Measurements from ENCODE around the gene GPR84. TPM values are rescaled to one million over a fixed set of nuclear protein-coding genes. Genes with fewer than 3 reads are reported as not detected.

Gene GPR84
- total and polyA plus RNA-seq, 9 of the 15 experiments (the other 6 are each of a cell fraction or from before 2014, with no cell fraction given), result 0.07 to 0.18 (median 0.11) TPM; not detected in 5

GRCh38 chr12:54333420-54334034 is 30.8 kb downstream of the GPR84 start:
- FAIRE-seq (no peak), ATAC-seq (no peak), DNase-seq (ENCODE audit: extremely low read depth in 1 of 4, low spot score in 3 of 4) (no peak)
- H3K4me1 ChIP-seq (replicated peaks in 1 of 2; ENCODE audit: control insufficient read depth in 2 of 2, insufficient read depth in 2 of 2, low read length in 2 of 2), result peaks cover 35% of the 10 kb centered on the region in 2 experiments; a peak in 4 of 5 replicates
- no peaks in the 10 kb centered on the region for H3K9me1 ChIP-seq (ENCODE audit: control insufficient read depth, insufficient read depth, low read length)
- no peak overlapping the region for H2AFZ ChIP-seq (ENCODE audit: low read depth, low read length)
- H3K4me2 ChIP-seq (ENCODE audit: insufficient read depth, low read length), result no peak overlapping the region
- ChIA-PET CTCF (ENCODE audit: low intra/inter-chr PET ratio) (no interaction called here), POLR2A (interaction anchor here (0.6 to 8.4 kb wide), 12 partner anchors 8 to 112 kb away, joined by 3 to 103 read pairs (median 4); partner anchors contain the start of genes CBX5, COPZ1 and HNRNPA1)
- peaks cover 41% of the 10 kb centered on the region for H3K36me3 ChIP-seq (ENCODE audit: control insufficient read depth, insufficient read depth, low read length)
- in situ Hi-C loops (cut with MboI), result no loop called here
- no TSS peak for BruUV-seq (replicated peaks)
- H3K27me3 ChIP-seq (ENCODE audit: control insufficient read depth in 2 of 2, insufficient read depth in 2 of 2, low read length in 2 of 2), result no peaks in the 10 kb centered on the region
- no peak for TF ChIP-seq JUND (IDR thresholded peaks at IDR 0.05; ENCODE audit: borderline replicate concordance, low read depth, low read length)
- no peak for TF ChIP-seq JUND (tag; IDR thresholded peaks at IDR 0.05; ENCODE audit: borderline replicate concordance, low read depth, low read length)
- peak; percentile 71 for TF ChIP-seq ZNF121 (CRISPR knock-in tag; conservative IDR thresholded peaks at IDR 0.05)
- no peak for TF ChIP-seq TCF3 (CRISPR knock-in tag; IDR thresholded peaks at IDR 0.05)
- no peak overlapping the region for H3K9ac ChIP-seq (ENCODE audit: insufficient read depth in 1 of 2, low read depth in 2 of 2, low read length in 2 of 2)
- H3K27ac ChIP-seq (ENCODE audit: extremely low read depth, low read depth, low read length), result no peak overlapping the region
- intact Hi-C loops (cut with micrococcal nuclease), result no loop called here
- H3K79me2 ChIP-seq (ENCODE audit: control insufficient read depth, insufficient read depth, low read length), result peaks cover 91% of the 10 kb centered on the region
- WGBS (ENCODE audit: insufficient coverage, low coverage, missing lambda C conversion rate), result 76% methylated on average over 4 of the region's 4 CpGs
- H3K9me3 ChIP-seq (replicated peaks; ENCODE audit: control insufficient read depth, insufficient read depth, low read depth, low read length), result no peaks in the 10 kb centered on the region
- no peak overlapping the region for H3K4me3 ChIP-seq
- H4K20me1 ChIP-seq (replicated peaks; ENCODE audit: control insufficient read depth, insufficient read depth, low read length), result no peaks in the 10 kb centered on the region; the same call in 1 of the 2 replicates

- FAIRE-seq (no peak), ATAC-seq (no peak), DNase-seq (ENCODE audit: extremely low read depth in 1 of 4, low spot score in 3 of 4) (no peak)
- Histone ChIP-seq H3K4me1 (replicated peaks in 1 of 2; ENCODE audit: control insufficient read depth in 2 of 2, insufficient read depth in 2 of 2, low read length in 2 of 2) (peaks cover 33 to 41% of the 10 kb centered on the region in 2 experiments; a peak in 4 of 5 replicates), H3K79me2 (ENCODE audit: control insufficient read depth, insufficient read depth, low read length) (peaks cover 94% of the 10 kb centered on the region), H3K9ac (ENCODE audit: insufficient read depth in 1 of 2, low read depth in 2 of 2, low read length in 2 of 2) (peak overlapping the region in 1 of 2 experiments; percentile 42; a peak in 1 of 4 replicates), H3K4me3 (no peak overlapping the region), H3K9me3 (replicated peaks; ENCODE audit: control insufficient read depth, insufficient read depth, low read depth, low read length) (no peaks in the 10 kb centered on the region), H3K4me2 (ENCODE audit: insufficient read depth, low read length) (no peak overlapping the region), H3K27me3 (ENCODE audit: control insufficient read depth in 2 of 2, insufficient read depth in 2 of 2, low read length in 2 of 2) (no peaks in the 10 kb centered on the region), H4K20me1 (replicated peaks; ENCODE audit: control insufficient read depth, insufficient read depth, low read length) (no peaks in the 10 kb centered on the region; the same call in 1 of the 2 replicates), H3K9me1 (ENCODE audit: control insufficient read depth, insufficient read depth, low read length) (no peaks in the 10 kb centered on the region), H3K27ac (ENCODE audit: extremely low read depth, low read depth, low read length) (peak overlapping the region; percentile 35; the same call in 2 of the 3 replicates), H3K36me3 (ENCODE audit: control insufficient read depth, insufficient read depth, low read length) (peaks cover 42% of the 10 kb centered on the region), H2AFZ (ENCODE audit: low read depth, low read length) (no peak overlapping the region)
- intact Hi-C loops (cut with micrococcal nuclease), result no loop called here
- ChIA-PET POLR2A (interaction anchor here (1.4 to 8.4 kb wide), 3 partner anchors 10 to 46 kb away, joined by 4 to 67 read pairs (median 5); no protein-coding TSS in a partner anchor), CTCF (ENCODE audit: low intra/inter-chr PET ratio) (no interaction called here)
- WGBS (ENCODE audit: insufficient coverage, low coverage, missing lambda C conversion rate), result 82% methylated on average over 5 of the region's 5 CpGs
- BruUV-seq (replicated peaks), result no TSS peak
- in situ Hi-C loops (cut with MboI), result no loop called here
- TF ChIP-seq CREB3L1 (IDR thresholded peaks at IDR 0.05; ENCODE audit: borderline replicate concordance, low read depth) (no peak), ZFPM2 (CRISPR knock-in tag; IDR thresholded peaks at IDR 0.05) (no peak), TBL1XR1 (IDR thresholded peaks at IDR 0.05; ENCODE audit: low read length in 2 of 2) (no peak), GATAD2B (IDR thresholded peaks at IDR 0.05; ENCODE audit: borderline replicate concordance) (no peak), ZNF589 (CRISPR knock-in tag; IDR thresholded peaks at IDR 0.05; ENCODE audit: low read depth) (no peak), ZNF696 (CRISPR knock-in tag; conservative IDR thresholded peaks at IDR 0.05) (no peak), SIRT6 (IDR thresholded peaks at IDR 0.05; ENCODE audit: low read depth, low read length) (no peak), LARP7 (IDR thresholded peaks at IDR 0.05) (no peak), ATF7 (IDR thresholded peaks at IDR 0.05) (no peak), KLF13 (tag; IDR thresholded peaks at IDR 0.05; ENCODE audit: borderline replicate concordance, low read depth) (no peak), GATA2 (CRISPR knock-in tag; IDR thresholded peaks at IDR 0.05) (no peak), ARID2 (IDR thresholded peaks at IDR 0.05) (no peak)
Observed at GRCh38 chr12:54331461-54331860, 32.8 kb downstream of the GPR84 start.

Data from K562 (cell line).